A549 (cell line): ENCODE measurements around the gene FAR1. TPM values are rescaled to one million over a fixed set of nuclear protein-coding genes. Genes with fewer than 3 reads are reported as not detected.

ENCODE experiments used
- ATAC-seq, 2 experiments: fragments of 200-7000 bp in 1 of 2; fragments of >200 bp in 1 of 2; cut with Nextera tagmentation in 1 of 2; cut with Tn5 transposase in 1 of 2; 3 replicates each; pipeline versions ENCODE4 v1.8.0 to v1.9.1; 2018 to 2020; ENCODE audit warnings: mild to moderate bottlenecking in 1 of 2, moderate library complexity in 1 of 2
- CTCF ChIA-PET: fragments of 300-600 bp; sonication (Branson Sonifier 250); formaldehyde crosslinking; extraction: SDS; loops from one replicate; lab custom pipeline; 2021; ENCODE audit warnings: antibody characterized with exemption, inconsistent platforms; lab: Yijun Ruan, JAX
- POLR2A ChIA-PET: fragments of 350-600 bp; formaldehyde crosslinking; extraction: SDS; loops from one replicate; lab custom pipeline; 2021; ENCODE audit warnings: antibody characterized with exemption, inconsistent platforms; lab: Yijun Ruan, JAX
- DNase-seq, 2 experiments: peaks; one replicate each; pipeline versions ENCODE4 v3.0.0 to v3.0.0-alpha.2; 2011 to 2016; ENCODE audit warnings: low read depth in 1 of 2, low spot score in 1 of 2
- FAIRE-seq: peaks from 2 replicates; lab custom pipeline; 2011; peaks lifted over from hg19 to GRCh38; lab: Jason Lieb, UNC
- H3K27ac ChIP-seq, 2 experiments: fragments of >200 bp; sonication (Bioruptor Twin); formaldehyde crosslinking; 3 replicates each; pipeline ENCODE4 v1.5.1; 2016 to 2017
- H3K4me1 ChIP-seq: fragments of >200 bp; sonication (Bioruptor Twin); formaldehyde crosslinking; 3 replicates; pipeline ENCODE4 v1.6.1; 2016
- H3K4me2 ChIP-seq: fragments of >200 bp; sonication (Bioruptor Twin); formaldehyde crosslinking; 3 replicates; pipeline ENCODE4 v1.6.1; 2016
- H3K4me3 ChIP-seq: fragments of >200 bp; sonication (Bioruptor Twin); formaldehyde crosslinking; 3 replicates; pipeline ENCODE4 v1.5.1; 2016
- H3K9me3 ChIP-seq: fragments of >200 bp; sonication (Bioruptor Twin); formaldehyde crosslinking; 3 replicates; pipeline ENCODE4 v1.6.1; 2016
- BHLHE40 ChIP-seq: IDR thresholded peaks from 2 replicates; pipeline ENCODE4 v1.6.1; 2012; ENCODE audit warnings: low read depth, low read length, inconsistent platforms
- CHD2 ChIP-seq: fragments of 150-350 bp; IDR thresholded peaks from 2 replicates; pipeline ENCODE4 v1.6.1; 2014; ENCODE audit warnings: low read length; ENCODE audit not compliant: partially characterized antibody
- EP300 ChIP-seq, 2 experiments: fragments of >200 bp; sonication (Bioruptor Twin); formaldehyde crosslinking; IDR thresholded peaks; 2 replicates in 1 of 2; 3 replicates in 1 of 2; pipeline ENCODE4 v1.6.1; 2016 to 2017
- HDAC2 ChIP-seq: fragments of 200-600 bp; sonication (generic); IDR thresholded peaks from 2 replicates; pipeline ENCODE4 v1.6.1; 2016
- HOXB13 ChIP-seq: fragments of 250-450 bp; sonication (Bioruptor Pico); IDR thresholded peaks from 2 replicates; pipeline ENCODE4 v1.5.0; 2020; ENCODE audit warnings: low read depth, mild to moderate bottlenecking, moderate library complexity
- HOXB5 ChIP-seq: fragments of 250-450 bp; sonication (Bioruptor Pico); IDR thresholded peaks from 2 replicates; pipeline ENCODE4 v1.5.0; 2020; ENCODE audit warnings: mild to moderate bottlenecking, moderate library complexity
- MAFK ChIP-seq: fragments of 450-650 bp; IDR thresholded peaks from 2 replicates; pipeline ENCODE4 v1.6.1; 2014; ENCODE audit not compliant: partially characterized antibody
- MYC ChIP-seq: IDR thresholded peaks from 2 replicates; pipeline ENCODE4 v1.6.1; 2012; ENCODE audit warnings: mild to moderate bottlenecking, inconsistent platforms, low read length, improper control_type of control experiment, borderline replicate concordance
- NR3C1 ChIP-seq: fragments of >200 bp; sonication (Bioruptor Twin); formaldehyde crosslinking; IDR thresholded peaks from 3 replicates; pipeline ENCODE4 v1.6.1; 2017
- PHF8 ChIP-seq: fragments of 200-600 bp; sonication (generic); IDR thresholded peaks from 2 replicates; pipeline ENCODE4 v1.6.1; 2016; ENCODE audit warnings: low read depth, mild to moderate bottlenecking, antibody characterized with exemption, moderate library complexity, borderline replicate concordance
- POLR2AphosphoS2 ChIP-seq: conservative IDR thresholded peaks from 2 replicates; pipeline ENCODE4 v1.6.1; 2012; ENCODE audit warnings: low read length, improper control_type of control experiment, inconsistent platforms
- RARB ChIP-seq: fragments of 250-450 bp; sonication (Bioruptor Pico); IDR thresholded peaks from 2 replicates; pipeline ENCODE4 v1.8.0; 2021; ENCODE audit warnings: mild to moderate bottlenecking, moderate library complexity
- RCOR1 ChIP-seq: fragments of 150-350 bp; IDR thresholded peaks from 2 replicates; pipeline ENCODE4 v1.6.1; 2014; ENCODE audit warnings: antibody characterized with exemption, low read length, low read depth
- RFX5 ChIP-seq: fragments of 450-650 bp; IDR thresholded peaks from 2 replicates; pipeline ENCODE4 v1.7.1; 2014; ENCODE audit warnings: antibody characterized with exemption, mild to moderate bottlenecking, moderate library complexity
- SMC3 ChIP-seq: fragments of >200 bp; sonication (Bioruptor Twin); formaldehyde crosslinking; IDR thresholded peaks from 3 replicates; pipeline ENCODE4 v1.6.1; 2018; ENCODE audit warnings: inconsistent platforms
- TFCP2L1 ChIP-seq: fragments of 250-450 bp; sonication (Bioruptor Pico); IDR thresholded peaks from 2 replicates; pipeline ENCODE4 v1.5.0; 2021; ENCODE audit warnings: mild to moderate bottlenecking
- ZNF302 ChIP-seq: fragments of 250-450 bp; sonication (Bioruptor Pico); IDR thresholded peaks from 2 replicates; pipeline ENCODE4 v1.9.0; 2021; ENCODE audit warnings: inconsistent platforms, mild to moderate bottlenecking, moderate library complexity
- ZSCAN20 ChIP-seq: fragments of 250-450 bp; sonication (Bioruptor Pico); IDR thresholded peaks from 2 replicates; pipeline ENCODE4 v1.8.0; 2022; ENCODE audit warnings: mild to moderate bottlenecking, moderate library complexity
- WGBS: methylation state at CpG from one replicate; pipeline ENCODE4 v1.1.6; 2017; ENCODE audit errors: missing lambda C conversion rate; 5-methylcytosine and 5-hydroxymethylcytosine counted together
- polyA plus RNA-seq, 4 experiments: library from polyadenylated mRNA; depleted of rRNA in 3 of 4; stranded (reverse); fragments of >200 nt; fragmentation: RNase III in 1 of 4; extraction: RNeasy Plus Mini Kit Qiagen cat#74134 plus additional on column Dnase treatment in 1 of 4; gene quantifications; 2 replicates in 3 of 4; 3 replicates in 1 of 4; pipeline ENCODE4 v1.2.3, GENCODE V29; 2011 to 2017
- TF ChIP-seq, protein P1 (sequence below): IDR thresholded peaks from 2 replicates; pipeline ENCODE4 v1.6.1; 2012; ENCODE audit warnings: low read depth, borderline replicate concordance
- TF ChIP-seq, protein P2 (sequence below): IDR thresholded peaks from 2 replicates; pipeline ENCODE4 v1.6.1; 2012

Gene FAR1
- polyA plus RNA-seq, 2 of the 4 experiments (the other 2 are of a cell fraction), result 41.8 to 119 TPM

DNA sequence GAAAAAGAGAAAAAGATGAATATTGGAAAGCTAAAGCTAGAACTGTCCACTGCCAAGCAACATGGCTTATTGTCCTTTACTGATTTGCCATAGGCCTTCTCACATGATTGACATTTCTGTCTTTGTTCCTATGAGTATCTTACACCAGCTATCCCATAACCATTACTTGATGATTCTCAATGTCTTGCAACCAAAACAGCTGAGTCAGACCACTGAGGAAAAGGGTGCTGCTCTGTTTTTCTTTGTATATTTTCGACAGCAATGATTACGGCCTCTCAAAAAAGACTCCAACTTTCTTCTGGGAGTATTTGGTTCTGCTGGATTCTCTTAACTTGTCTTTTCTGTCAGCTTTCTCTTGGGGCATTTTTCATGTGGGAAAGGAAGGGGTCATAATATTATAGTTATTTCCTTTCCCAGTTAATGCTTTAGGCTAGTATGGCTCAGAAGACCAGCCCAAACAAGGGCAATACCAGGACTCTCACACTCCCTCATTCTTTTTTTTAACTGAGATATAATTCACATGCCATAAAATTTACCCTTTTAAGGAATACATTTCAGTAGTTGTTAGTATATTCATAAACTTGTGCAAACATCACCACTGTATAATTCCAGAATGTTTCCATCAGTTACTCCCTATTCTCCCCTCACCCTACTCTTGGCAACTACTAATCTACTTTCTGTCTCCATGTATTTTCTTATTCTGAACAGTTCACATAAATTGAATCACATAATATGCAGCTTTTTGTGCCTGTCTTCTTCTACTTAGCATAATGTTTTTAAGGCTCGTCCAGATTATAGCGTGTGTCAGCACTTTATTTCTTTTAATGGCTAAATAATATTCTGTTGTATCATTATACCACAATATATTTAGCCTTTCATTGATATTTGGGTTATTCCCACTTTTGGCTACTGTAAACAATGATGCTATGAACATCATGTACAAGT lies 31.1 kb upstream of the FAR1 start:
- H3K4me1 ChIP-seq, result no peaks in the 10 kb centered on the region
- TF ChIP-seq MAFK (peak; percentile 72), HDAC2 (no peak), CHD2 (no peak)
- TF ChIP-seq, all 56 proteins: peak for 1
- CTCF ChIA-PET, result interaction anchor here (0.6 kb wide), 1 partner anchor 10 kb away, joined by 3 read pairs; no protein-coding TSS in a partner anchor
- DNase-seq, result no peak
- ATAC-seq, result no peak
- Histone ChIP-seq H3K4me2 (no peak overlapping the region), H3K4me3 (no peak overlapping the region), H3K9me3 (0 out of 3 replicates have a peak, but pooled peaks cover 2% of the 10 kb centered on the region), H3K27ac (no peak overlapping the region)
- FAIRE-seq, result no peak
- 36% methylated on average over 4 of the region's 4 CpGs for WGBS
- POLR2A ChIA-PET, result no interaction called here

DNA sequence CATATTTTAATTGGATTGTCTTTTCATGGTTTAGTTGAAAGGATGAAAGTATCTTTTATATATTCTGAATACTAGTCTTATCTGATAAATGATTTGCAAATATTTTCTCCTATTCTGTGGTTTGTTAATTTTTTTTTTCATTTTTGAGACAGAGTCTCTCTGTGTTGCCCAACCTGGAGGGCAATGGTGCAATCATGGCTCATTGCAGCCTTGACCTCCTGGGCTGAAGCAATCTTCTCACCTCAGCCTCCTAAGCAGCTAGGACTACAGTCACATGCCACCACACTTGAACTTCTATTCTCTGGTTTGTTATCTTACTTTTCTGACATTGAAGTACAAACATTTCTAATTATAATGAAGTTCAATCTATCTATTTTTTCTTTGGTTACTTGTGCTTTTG lies 30.0 kb upstream of the FAR1 start:
- TF ChIP-seq NR3C1, result no peak
- no peak for TF ChIP-seq SMC3
- no peak for TF ChIP-seq HDAC2
- TF ChIP-seq POLR2AphosphoS2, result no peak
- no peak for TF ChIP-seq ZNF302 (CRISPR knock-in tag)
- TF ChIP-seq PHF8, result no peak
- no peak for TF ChIP-seq RCOR1
- TF ChIP-seq MAFK, result no peak
- no peak for TF ChIP-seq ZSCAN20 (CRISPR knock-in tag)
- no peak for TF ChIP-seq HOXB5 (CRISPR knock-in tag)
- TF ChIP-seq BHLHE40, result no peak
- no peak for TF ChIP-seq RARB (CRISPR knock-in tag)
- no peak for TF ChIP-seq TFCP2L1 (CRISPR knock-in tag)
- no peak for TF ChIP-seq RFX5
- ChIA-PET POLR2A (no interaction called here), CTCF (no interaction called here)
- FAIRE-seq (no peak), DNase-seq (no peak), ATAC-seq (no peak)
- Histone ChIP-seq H3K9me3 (0 out of 3 replicates have a peak, but pooled peaks cover 2% of the 10 kb centered on the region), H3K4me2 (no peak overlapping the region), H3K4me1 (no peaks in the 10 kb centered on the region), H3K27ac (no peak overlapping the region), H3K4me3 (no peak overlapping the region)

GRCh38 chr11:13644997-13645687 lies 23.3 kb upstream of the FAR1 start:
- Histone ChIP-seq H3K9me3 (no peaks in the 10 kb centered on the region), H3K27ac (no peak overlapping the region), H3K4me2 (no peak overlapping the region), H3K4me3 (no peak overlapping the region), H3K4me1 (no peaks in the 10 kb centered on the region)
- WGBS, result 34% methylated on average over 7 of the region's 7 CpGs
- TF ChIP-seq, protein P1, sequence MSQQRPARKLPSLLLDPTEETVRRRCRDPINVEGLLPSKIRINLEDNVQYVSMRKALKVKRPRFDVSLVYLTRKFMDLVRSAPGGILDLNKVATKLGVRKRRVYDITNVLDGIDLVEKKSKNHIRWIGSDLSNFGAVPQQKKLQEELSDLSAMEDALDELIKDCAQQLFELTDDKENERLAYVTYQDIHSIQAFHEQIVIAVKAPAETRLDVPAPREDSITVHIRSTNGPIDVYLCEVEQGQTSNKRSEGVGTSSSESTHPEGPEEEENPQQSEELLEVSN, result no peak
- no peak for TF ChIP-seq EP300 (IDR thresholded peaks at IDR 0.05)
- TF ChIP-seq MYC, result no peak
- no peak for TF ChIP-seq HOXB13 (CRISPR knock-in tag)
- TF ChIP-seq, protein P2, sequence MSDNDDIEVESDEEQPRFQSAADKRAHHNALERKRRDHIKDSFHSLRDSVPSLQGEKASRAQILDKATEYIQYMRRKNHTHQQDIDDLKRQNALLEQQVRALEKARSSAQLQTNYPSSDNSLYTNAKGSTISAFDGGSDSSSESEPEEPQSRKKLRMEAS, result no peak
- TF ChIP-seq HOXB5 (CRISPR knock-in tag), result no peak
- POLR2A ChIA-PET, result no interaction called here
- CTCF ChIA-PET, result no interaction called here
- ATAC-seq (no peak), DNase-seq (no peak), FAIRE-seq (peak; percentile 43)
